Activated naive CD8-positive, alpha-beta T cell treated with anti-CD3 and anti-CD28 coated beads, Interleukin-2, amount 50 U/mL, for 24 hours (primary cell): ENCODE results near the gene RNF225.
"Not testable (repeated sequence)": the region's sequence is repeated elsewhere in the genome, so short reads cannot be mapped to it uniquely, and the experiment has no call there.

Source experiments
- ATAC-seq: fragments of 150-1000 bp; cut with Tn5 transposase; one replicate; pipeline ENCODE4 v1.10.0; 2021
- DNase-seq: peaks from one replicate; pipeline ENCODE4 v3.0.0; 2021
- H3K27ac Mint-ChIP-seq: one replicate; pipeline ENCODE4 v1.8.0; 2021; ENCODE audit warnings: mild to moderate bottlenecking, mixed read lengths
- H3K27me3 Mint-ChIP-seq: one replicate; pipeline ENCODE4 v1.8.0; 2021; ENCODE audit warnings: mixed read lengths
- H3K36me3 Mint-ChIP-seq: one replicate; pipeline ENCODE4 v1.8.0; 2021; ENCODE audit warnings: low read depth, mixed read lengths
- H3K4me1 Mint-ChIP-seq: one replicate; pipeline ENCODE4 v1.8.0; 2021; ENCODE audit warnings: mixed read lengths
- H3K4me3 Mint-ChIP-seq: one replicate; pipeline ENCODE4 v1.8.0; 2021; ENCODE audit warnings: mild to moderate bottlenecking, moderate library complexity, mixed read lengths
- H3K9me3 Mint-ChIP-seq: one replicate; pipeline ENCODE4 v1.8.0; 2021; ENCODE audit warnings: mixed read lengths

Gene RNF225

GRCh38 chr19:58406818-58407657 lies 11.6 kb downstream of the RNF225 start:
- ATAC-seq: no peak
- Mint-ChIP-seq H3K36me3 (peaks cover 4% of the 10 kb centered on the region), H3K9me3 (no peaks in the 10 kb centered on the region), H3K27ac (peak overlapping the region; percentile 94), H3K4me1 (peaks cover 38% of the 10 kb centered on the region), H3K27me3 (no peaks in the 10 kb centered on the region), H3K4me3 (peak overlapping the region; percentile 91)
- DNase-seq: no peak

DNA sequence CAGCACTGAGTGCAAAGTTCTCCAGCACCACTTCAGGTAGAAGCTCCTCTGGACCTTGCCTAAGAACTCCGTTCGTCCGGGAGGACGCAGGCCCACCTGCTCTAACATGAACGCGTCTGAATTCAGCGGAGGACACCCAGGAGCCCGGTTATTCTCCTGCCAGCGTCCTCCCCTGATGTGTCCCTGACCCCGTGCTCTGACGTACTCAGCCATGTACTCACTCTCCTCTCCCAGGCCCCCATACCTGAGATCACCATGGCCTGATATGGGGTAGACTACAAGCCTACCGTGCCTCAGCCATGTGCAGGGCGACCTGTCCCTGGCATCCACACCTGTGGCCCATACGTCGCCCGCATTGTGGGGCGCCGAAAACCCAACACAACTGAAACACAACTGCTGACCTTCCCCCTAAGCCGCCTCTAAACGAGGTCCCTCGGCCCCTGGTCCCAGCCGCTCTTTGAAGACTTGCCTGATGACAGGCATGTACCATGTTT lies 12.2 kb downstream of the RNF225 start:
- Mint-ChIP-seq H3K4me1 (peaks cover 38% of the 10 kb centered on the region), H3K27ac (peak overlapping the region; percentile 94), H3K9me3 (no peaks in the 10 kb centered on the region), H3K4me3 (peak overlapping the region; percentile 91), H3K27me3 (no peaks in the 10 kb centered on the region), H3K36me3 (peaks cover 8% of the 10 kb centered on the region)
- no peak for DNase-seq
- ATAC-seq: peak; percentile 33

DNA sequence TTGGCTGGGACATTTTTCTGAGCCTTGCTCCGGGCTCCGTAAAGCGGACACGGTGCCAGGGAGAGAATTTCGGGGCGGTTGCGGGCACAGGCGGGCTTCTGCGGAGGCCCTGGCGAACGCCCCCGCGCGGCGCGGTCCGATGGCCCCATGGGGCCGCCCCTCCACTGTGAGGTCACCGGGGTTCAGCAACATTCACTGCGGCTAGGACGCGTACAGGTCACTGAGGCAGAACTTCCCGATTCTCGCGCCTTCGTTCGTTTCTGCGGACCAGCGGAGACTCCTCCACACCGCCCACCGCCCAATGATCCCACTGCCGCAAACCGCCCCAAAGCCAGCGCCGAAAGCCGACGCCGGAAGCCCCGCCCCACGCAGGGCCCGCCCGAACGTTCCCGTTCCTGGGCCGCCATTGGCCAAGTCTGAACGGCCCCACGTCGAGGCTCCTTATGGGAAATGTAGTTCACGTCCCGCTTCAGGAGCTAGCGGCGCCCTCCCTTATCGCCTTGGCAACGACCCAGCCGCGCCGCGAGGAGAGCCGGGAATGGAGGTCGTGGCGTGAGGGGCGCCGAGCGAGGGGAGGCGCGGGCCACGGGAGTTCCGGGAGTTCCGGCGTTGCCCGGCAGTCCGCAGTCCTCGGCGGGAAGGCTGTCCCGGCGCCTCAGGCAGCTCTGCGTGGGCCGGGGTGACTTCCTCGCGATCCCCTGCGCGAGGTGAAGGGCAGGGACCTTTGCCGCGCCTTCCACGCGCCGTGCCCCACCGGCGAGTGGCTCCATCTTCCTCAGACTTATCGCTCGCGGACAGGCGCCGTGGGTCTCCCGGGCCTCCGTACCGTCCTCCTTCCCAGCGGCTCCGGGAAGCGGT lies 12.9 kb downstream of the RNF225 start, which contains the start of gene ZNF584:
ZNF584 (plus strand) TSS at position 498 of the 858 bp plus-strand sequence. CDS start 499 bp downstream, outside the sequence.
- peak; percentile 96 for ATAC-seq
- Mint-ChIP-seq H3K4me1 (peaks cover 34% of the 10 kb centered on the region), H3K4me3 (peak within 1 kb of the TSS; percentile 91), H3K9me3 (no peaks in the 10 kb centered on the region), H3K27ac (peak within 1 kb of the TSS; percentile 94), H3K36me3 (peaks cover 11% of the 10 kb centered on the region), H3K27me3 (no peaks in the 10 kb centered on the region)
- DNase-seq: peak; percentile 95

DNA sequence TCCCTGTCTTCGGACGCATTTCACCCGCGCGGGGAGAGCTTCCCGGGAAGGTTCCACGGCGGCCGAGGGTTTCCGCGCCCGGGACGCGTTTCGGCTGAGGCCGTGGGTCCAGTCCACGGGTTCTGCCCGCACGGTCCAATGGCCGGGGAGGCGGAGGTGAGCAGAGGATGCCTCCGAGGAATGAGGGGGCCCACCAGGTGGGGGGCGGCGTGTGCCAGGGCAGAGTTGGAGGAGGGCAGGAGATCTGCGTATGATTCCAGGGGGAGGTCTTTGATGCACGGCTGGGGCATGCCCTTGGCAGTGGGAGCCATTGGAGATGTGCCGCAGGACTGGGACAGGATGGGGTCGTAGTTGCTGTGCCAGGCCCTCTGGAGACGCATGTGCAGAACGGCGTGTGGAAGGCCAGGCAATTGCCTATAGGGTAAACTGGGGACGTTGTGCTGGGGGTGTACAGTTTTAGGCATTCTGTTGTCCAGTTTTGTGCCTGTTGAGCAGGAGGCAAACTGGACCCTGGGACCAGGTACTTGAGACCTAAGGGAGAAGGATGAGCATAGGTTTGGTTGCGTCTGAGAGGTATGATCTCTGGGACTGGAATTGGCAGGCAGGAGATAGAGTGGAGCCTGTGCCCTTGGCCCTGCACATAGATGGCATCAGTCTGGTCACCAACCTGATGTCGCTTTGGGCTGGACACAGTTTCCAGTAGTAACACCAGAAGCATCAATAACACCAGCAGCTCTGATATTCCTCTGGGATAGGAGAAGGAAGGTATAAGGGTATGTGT lies 13.7 kb downstream of the RNF225 start:
- peak overlapping the region; percentile 91 for H3K4me3 Mint-ChIP-seq
- peaks cover 14% of the 10 kb centered on the region for H3K36me3 Mint-ChIP-seq
- DNase-seq (peak; percentile 51), ATAC-seq (peak; percentile 42)
- H3K9me3 Mint-ChIP-seq: no peaks in the 10 kb centered on the region
- H3K4me1 Mint-ChIP-seq: peaks cover 30% of the 10 kb centered on the region
- H3K27ac Mint-ChIP-seq: peak overlapping the region; percentile 94
- H3K27me3 Mint-ChIP-seq: no peaks in the 10 kb centered on the region

GRCh38 chr19:58416604-58417003 lies 21.1 kb downstream of the RNF225 start:
- no peaks in the 10 kb centered on the region for H3K4me1 Mint-ChIP-seq
- ATAC-seq (no peak), DNase-seq (no peak)
- peaks cover 55% of the 10 kb centered on the region for H3K36me3 Mint-ChIP-seq
- H3K27ac Mint-ChIP-seq: no peak overlapping the region
- H3K27me3 Mint-ChIP-seq: no peaks in the 10 kb centered on the region
- H3K4me3 Mint-ChIP-seq: no peak overlapping the region
- H3K9me3 Mint-ChIP-seq: peaks cover 4% of the 10 kb centered on the region

DNA sequence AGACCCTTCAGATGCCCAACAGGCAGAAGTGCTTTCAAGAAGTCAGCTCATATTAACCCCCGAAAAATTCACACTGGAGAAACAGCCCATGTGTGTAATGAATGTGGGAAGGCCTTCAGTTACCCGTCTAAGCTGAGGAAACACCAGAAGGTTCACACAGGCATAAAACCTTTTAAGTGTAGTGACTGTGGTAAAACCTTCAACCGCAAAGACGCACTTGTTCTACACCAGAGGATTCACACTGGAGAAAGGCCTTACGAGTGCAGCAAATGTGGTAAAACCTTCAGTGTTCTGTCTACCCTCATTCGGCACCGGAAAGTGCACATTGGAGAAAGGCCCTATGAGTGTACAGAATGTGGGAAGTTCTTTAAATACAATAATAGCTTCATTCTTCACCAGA lies 21.6 kb downstream of the RNF225 start:
- no peaks in the 10 kb centered on the region for H3K4me1 Mint-ChIP-seq
- H3K27ac Mint-ChIP-seq: no peak overlapping the region
- no peaks in the 10 kb centered on the region for H3K27me3 Mint-ChIP-seq
- no peak overlapping the region for H3K4me3 Mint-ChIP-seq
- peaks cover 4% of the 10 kb centered on the region for H3K9me3 Mint-ChIP-seq
- peaks cover 57% of the 10 kb centered on the region for H3K36me3 Mint-ChIP-seq
- no peak for DNase-seq
- ATAC-seq: no peak

- H3K4me1 Mint-ChIP-seq: no peaks in the 10 kb centered on the region
- ATAC-seq (no peak), DNase-seq (no peak)
- peaks cover 45% of the 10 kb centered on the region for H3K9me3 Mint-ChIP-seq
- no peak overlapping the region for H3K27ac Mint-ChIP-seq
- peaks cover 49% of the 10 kb centered on the region for H3K36me3 Mint-ChIP-seq
- H3K4me3 Mint-ChIP-seq: no peak overlapping the region
- no peaks in the 10 kb centered on the region for H3K27me3 Mint-ChIP-seq
Observed at GRCh38 chr19:58428617-58429016, 33.2 kb downstream of the RNF225 start.

DNA sequence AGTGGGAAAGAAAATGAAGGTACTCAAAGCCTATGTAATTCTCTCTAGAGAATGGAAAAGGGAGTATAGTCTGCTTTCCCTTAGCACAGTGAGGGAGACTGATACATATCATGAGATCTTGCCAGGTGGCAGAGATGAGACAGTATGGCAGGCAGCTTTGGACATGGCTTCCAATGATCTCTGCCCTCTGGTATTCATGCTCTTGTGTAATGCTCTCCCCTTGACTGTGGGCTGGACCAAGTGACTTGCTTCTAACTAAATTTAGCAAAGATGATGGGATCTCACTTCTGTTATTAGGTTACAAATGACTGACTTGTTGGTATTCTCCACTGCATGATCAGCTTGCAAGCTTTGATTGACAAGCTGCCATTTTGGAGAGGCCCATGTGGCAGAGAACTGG lies 34.3 kb downstream of the RNF225 start:
- Mint-ChIP-seq H3K4me1 (no peaks in the 10 kb centered on the region), H3K9me3 (peaks cover 52% of the 10 kb centered on the region), H3K36me3 (peaks cover 59% of the 10 kb centered on the region), H3K27me3 (no peaks in the 10 kb centered on the region), H3K4me3 (no peak overlapping the region), H3K27ac (no peak overlapping the region)
- ATAC-seq: no peak
- no peak for DNase-seq

GRCh38 chr19:58434217-58434616 lies 38.8 kb downstream of the RNF225 start:
- H3K36me3 Mint-ChIP-seq: peaks cover 93% of the 10 kb centered on the region
- H3K27ac Mint-ChIP-seq: no peak overlapping the region
- ATAC-seq (no peak), DNase-seq (no peak)
- H3K27me3 Mint-ChIP-seq: no peaks in the 10 kb centered on the region
- H3K9me3 Mint-ChIP-seq: peaks cover 73% of the 10 kb centered on the region
- H3K4me1 Mint-ChIP-seq: peaks cover 7% of the 10 kb centered on the region
- no peak overlapping the region for H3K4me3 Mint-ChIP-seq

- H3K9me3 Mint-ChIP-seq: peaks cover 48% of the 10 kb centered on the region
- no peaks in the 10 kb centered on the region for H3K27me3 Mint-ChIP-seq
- peak within 1 kb of the TSS; percentile 94 for H3K27ac Mint-ChIP-seq
- peak; percentile 99 for ATAC-seq
- H3K4me1 Mint-ChIP-seq: peaks cover 24% of the 10 kb centered on the region
- H3K36me3 Mint-ChIP-seq: peaks cover 54% of the 10 kb centered on the region
- H3K4me3 Mint-ChIP-seq: peak within 1 kb of the TSS; percentile 91
- DNase-seq: peak; percentile 92
Observed at GRCh38 chr19:58439576-58440554, 44.4 kb downstream of the RNF225 start, which contains the start of gene ZNF132. Gene ZNF132 (minus strand): TSS chr19:58440153. CDS start chr19:58439821, 332 bp downstream.

DNA sequence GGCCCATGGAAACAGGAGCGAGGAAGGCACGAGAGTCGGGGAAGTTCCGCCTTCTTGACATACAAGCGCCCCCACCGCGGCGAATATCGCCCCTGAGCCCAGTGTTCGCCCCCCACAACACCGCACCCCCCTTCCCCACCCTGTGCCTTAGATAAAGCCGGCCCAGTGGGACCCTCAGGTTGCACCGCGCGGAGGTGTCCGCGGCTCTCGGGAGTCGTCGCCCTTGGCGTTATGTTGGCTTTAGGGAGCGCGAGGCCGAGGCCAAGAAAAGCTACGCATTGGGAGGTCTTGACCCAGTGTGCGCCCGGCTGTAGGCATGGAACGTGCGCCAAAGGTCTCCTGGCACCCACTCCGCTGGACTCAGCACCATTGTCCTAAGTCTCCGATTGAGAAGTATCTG lies 45.1 kb downstream of the RNF225 start:
- Mint-ChIP-seq H3K27me3 (no peaks in the 10 kb centered on the region), H3K4me1 (peaks cover 24% of the 10 kb centered on the region), H3K36me3 (peaks cover 47% of the 10 kb centered on the region), H3K27ac (peak overlapping the region; percentile 94), H3K9me3 (peaks cover 41% of the 10 kb centered on the region), H3K4me3 (peak overlapping the region; percentile 91)
- DNase-seq (no peak), ATAC-seq (no peak)

GRCh38 chr19:58442986-58443385 lies 47.5 kb downstream of the RNF225 start:
- not testable (repeated sequence) for H3K27me3 Mint-ChIP-seq, H3K27ac Mint-ChIP-seq, H3K4me3 Mint-ChIP-seq, DNase-seq, ATAC-seq
- Mint-ChIP-seq H3K36me3 (peaks cover 27% of the 10 kb centered on the region), H3K4me1 (peaks cover 24% of the 10 kb centered on the region), H3K9me3 (peaks cover 25% of the 10 kb centered on the region)
